CD4-positive, CD25-positive, alpha-beta regulatory T cell (primary cell): ENCODE measurements around the gene CD40. TPM values are rescaled to one million over a fixed set of nuclear protein-coding genes. Genes with fewer than 3 reads are reported as not detected.

Experiments used
- ATAC-seq, 2 donors: fragments of 150-1000 bp; cut with Tn5 transposase; one replicate each; pipeline ENCODE4 v1.10.0; 2021; ENCODE audit warnings: low read depth in 2 of 2, moderate number of reproducible peaks in 2 of 2, moderate library complexity in 1 of 2
- DNase-seq, 3 donors: peaks; one replicate each; pipeline versions ENCODE4 v3.0.0 to v3.0.0-alpha.2; 2012 to 2022; ENCODE audit warnings: mixed read lengths in 1 of 3
- H3K27ac ChIP-seq: one replicate; pipeline ENCODE4 v1.7.0; 2013; ENCODE audit warnings: mild to moderate bottlenecking, low read length; ENCODE audit not compliant: insufficient read depth, poor library complexity, severe bottlenecking
- H3K27me3 ChIP-seq: one replicate; pipeline ENCODE4 v1.7.0; 2013; ENCODE audit warnings: low read length; ENCODE audit not compliant: control insufficient read depth, insufficient read depth
- H3K36me3 ChIP-seq: one replicate; pipeline ENCODE4 v1.7.0; 2013; ENCODE audit warnings: mild to moderate bottlenecking, low read length, moderate library complexity; ENCODE audit not compliant: control insufficient read depth, insufficient read depth
- H3K4me1 ChIP-seq: 2 replicates; pipeline ENCODE4 v1.7.0; 2013; ENCODE audit warnings: mild to moderate bottlenecking, low read length; ENCODE audit not compliant: insufficient read depth, control insufficient read depth, poor library complexity, severe bottlenecking
- H3K4me3 ChIP-seq: one replicate; pipeline ENCODE4 v1.7.0; 2013; ENCODE audit warnings: low read depth, mild to moderate bottlenecking, low read length, moderate library complexity
- H3K9me3 ChIP-seq, 2 experiments: 1 replicate in 1 of 2; 2 replicates in 1 of 2; pipeline ENCODE4 v1.7.0; 2013; ENCODE audit warnings: low read length in 2 of 2, mild to moderate bottlenecking in 1 of 2, moderate library complexity in 1 of 2; ENCODE audit not compliant: control insufficient read depth in 2 of 2
- H3K27ac Mint-ChIP-seq, 3 donors: one replicate each; pipeline ENCODE4 v1.8.0; 2020 to 2022; ENCODE audit warnings: mild to moderate bottlenecking in 3 of 3, mixed read lengths in 3 of 3, moderate library complexity in 2 of 3
- H3K27me3 Mint-ChIP-seq: one replicate; pipeline ENCODE4 v1.8.0; 2022; ENCODE audit warnings: mild to moderate bottlenecking, mixed read lengths
- H3K36me3 Mint-ChIP-seq: one replicate; pipeline ENCODE4 v1.8.0; 2020; ENCODE audit warnings: mixed read lengths
- H3K4me1 Mint-ChIP-seq, 4 donors: one replicate each; pipeline ENCODE4 v1.8.0; 2020 to 2022; ENCODE audit warnings: mixed read lengths in 4 of 4, mild to moderate bottlenecking in 1 of 4
- H3K4me3 Mint-ChIP-seq, 4 donors: one replicate each; pipeline ENCODE4 v1.8.0; 2020 to 2022; ENCODE audit warnings: mild to moderate bottlenecking in 4 of 4, mixed read lengths in 4 of 4, moderate library complexity in 3 of 4
- H3K9me3 Mint-ChIP-seq, 7 donors: one replicate each; pipeline ENCODE4 v1.8.0; 2020 to 2022; ENCODE audit warnings: mixed read lengths in 7 of 7, mild to moderate bottlenecking in 3 of 7, moderate library complexity in 2 of 7
- polyA plus RNA-seq, 4 donors: library from polyadenylated mRNA; unstranded; fragments of 300-500 nt; fragmentation: Illumina TruSeq; gene quantifications; one replicate each; pipeline ENCODE4 v1.2.3, GENCODE V29; 2021
- total RNA-seq: library from RNA; stranded (reverse); gene quantifications from one replicate; pipeline ENCODE4 v1.2.3, GENCODE V29; 2022

CD40 gene
- total and polyA plus RNA-seq, 5 donors from 2014 or later, result 1.7 to 8.7 (median 7.2) TPM

- Histone ChIP-seq H3K9me3 (no peaks in the 10 kb centered on the region), H3K27ac (no peak overlapping the region), H3K4me3 (no peak overlapping the region), H3K36me3 (no peaks in the 10 kb centered on the region), H3K27me3 (peaks cover 10% of the 10 kb centered on the region), H3K4me1 (no peaks in the 10 kb centered on the region)
- ATAC-seq, result no peak
- H3K36me3 Mint-ChIP-seq, result no peaks in the 10 kb centered on the region
- H3K4me1 Mint-ChIP-seq, result peaks cover 0 to 1% (median 0%) of the 10 kb centered on the region in 4 donors
- no peak for DNase-seq
- H3K9me3 Mint-ChIP-seq, result peaks cover 0 to 1% (median 0%) of the 10 kb centered on the region in 7 donors
- no peak overlapping the region for H3K27ac Mint-ChIP-seq
- no peak overlapping the region for H3K4me3 Mint-ChIP-seq
- H3K27me3 Mint-ChIP-seq, result peaks cover 49% of the 10 kb centered on the region
Measured at GRCh38 chr20:46144432-46145025, 26.4 kb downstream of the CD40 start.

DNA sequence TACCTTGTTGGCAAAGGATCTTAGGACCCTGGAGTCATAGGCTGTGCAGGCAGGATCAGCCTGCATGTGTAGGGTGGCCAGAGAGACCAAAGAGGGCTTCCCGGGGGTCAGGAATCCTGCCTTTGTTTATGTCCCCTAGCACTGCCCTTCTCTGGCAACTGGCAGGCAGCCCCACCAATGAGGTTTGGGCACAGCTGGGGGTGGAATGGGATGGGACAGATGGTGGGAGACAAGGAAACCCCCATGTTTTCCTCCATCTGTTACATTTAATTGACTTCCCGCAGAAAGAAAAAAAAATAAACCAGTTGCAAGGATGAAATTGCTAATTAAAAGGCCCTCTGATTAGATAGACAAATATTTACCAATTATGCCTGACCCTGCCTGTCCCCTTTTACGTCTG is 27.6 kb downstream of the CD40 start:
- H3K9me3 Mint-ChIP-seq, result peaks cover 0 to 1% (median 0%) of the 10 kb centered on the region in 7 donors
- H3K9me3 ChIP-seq, result no peaks in the 10 kb centered on the region
- no peaks in the 10 kb centered on the region for H3K36me3 ChIP-seq
- DNase-seq (no peak), ATAC-seq (no peak)
- H3K27ac Mint-ChIP-seq, result no peak overlapping the region
- H3K4me1 ChIP-seq, result no peaks in the 10 kb centered on the region
- no peak overlapping the region for H3K27ac ChIP-seq
- H3K36me3 Mint-ChIP-seq, result no peaks in the 10 kb centered on the region
- no peak overlapping the region for H3K4me3 Mint-ChIP-seq
- no peak overlapping the region for H3K4me3 ChIP-seq
- H3K27me3 Mint-ChIP-seq, result peaks cover 44% of the 10 kb centered on the region
- H3K27me3 ChIP-seq, result peaks cover 8% of the 10 kb centered on the region
- peaks cover 0 to 1% (median 0%) of the 10 kb centered on the region in 4 donors for H3K4me1 Mint-ChIP-seq

GRCh38 chr20:46148313-46149208 is 30.4 kb downstream of the CD40 start:
- Histone ChIP-seq H3K9me3 (no peaks in the 10 kb centered on the region), H3K27me3 (no peaks in the 10 kb centered on the region), H3K4me1 (no peaks in the 10 kb centered on the region), H3K36me3 (no peaks in the 10 kb centered on the region), H3K27ac (no peak overlapping the region), H3K4me3 (no peak overlapping the region)
- Mint-ChIP-seq H3K27me3 (peaks cover 21% of the 10 kb centered on the region), H3K4me3 (no peak overlapping the region), H3K4me1 (no peaks in the 10 kb centered on the region), H3K36me3 (no peaks in the 10 kb centered on the region), H3K9me3 (no peaks in the 10 kb centered on the region), H3K27ac (no peak overlapping the region)
- no peak for ATAC-seq
- DNase-seq, result no peak

DNA sequence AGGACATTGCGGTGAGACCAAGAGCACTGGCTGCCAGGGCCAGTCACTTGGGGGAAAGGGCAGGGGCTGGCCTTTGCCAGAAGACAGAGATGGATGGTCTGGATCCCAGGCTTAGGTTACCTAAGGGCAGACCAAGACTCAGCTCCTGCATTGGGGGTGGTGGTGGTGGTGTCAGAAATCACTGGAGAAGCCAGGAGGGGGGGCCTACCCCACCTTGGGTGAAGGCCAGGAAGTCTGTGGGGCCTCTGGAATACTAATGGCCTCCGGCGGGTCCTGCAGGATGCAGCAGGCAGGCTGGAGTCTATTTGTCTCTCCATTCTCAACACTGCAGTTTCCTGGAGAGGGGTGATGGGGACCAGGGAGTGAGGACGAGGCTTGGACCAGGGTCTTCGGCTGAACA is 32.8 kb downstream of the CD40 start:
- Histone ChIP-seq H3K36me3 (no peaks in the 10 kb centered on the region), H3K4me1 (no peaks in the 10 kb centered on the region), H3K27ac (no peak overlapping the region), H3K27me3 (no peaks in the 10 kb centered on the region), H3K9me3 (no peaks in the 10 kb centered on the region), H3K4me3 (no peak overlapping the region)
- H3K9me3 Mint-ChIP-seq, result peaks cover 0 to 2% (median 0%) of the 10 kb centered on the region in 7 donors
- no peaks in the 10 kb centered on the region for H3K36me3 Mint-ChIP-seq
- DNase-seq (no peak), ATAC-seq (no peak)
- peaks cover 16% of the 10 kb centered on the region for H3K27me3 Mint-ChIP-seq
- no peaks in the 10 kb centered on the region for H3K4me1 Mint-ChIP-seq
- H3K4me3 Mint-ChIP-seq, result no peak overlapping the region
- H3K27ac Mint-ChIP-seq, result no peak overlapping the region

- Mint-ChIP-seq H3K4me3 (no peak overlapping the region), H3K27me3 (peaks cover 11% of the 10 kb centered on the region), H3K27ac (peak overlapping the region in 1 of 3 donors; percentile 32), H3K4me1 (no peaks in the 10 kb centered on the region), H3K36me3 (no peaks in the 10 kb centered on the region), H3K9me3 (peaks cover 0 to 2% (median 0%) of the 10 kb centered on the region in 7 donors)
- no peak for ATAC-seq
- no peaks in the 10 kb centered on the region for H3K36me3 ChIP-seq
- no peaks in the 10 kb centered on the region for H3K27me3 ChIP-seq
- H3K9me3 ChIP-seq, result no peaks in the 10 kb centered on the region
- no peaks in the 10 kb centered on the region for H3K4me1 ChIP-seq
- peak in 1 of 3 donors; percentile 16 for DNase-seq
- H3K27ac ChIP-seq, result no peak overlapping the region
- no peak overlapping the region for H3K4me3 ChIP-seq
Measured at GRCh38 chr20:46151936-46152335, 33.8 kb downstream of the CD40 start.

- Mint-ChIP-seq H3K4me1 (no peaks in the 10 kb centered on the region), H3K9me3 (peaks cover 0 to 2% (median 0%) of the 10 kb centered on the region in 7 donors)
- no peak for ATAC-seq
Measured at GRCh38 chr20:46152824-46153586, 34.9 kb downstream of the CD40 start.

GRCh38 chr20:46154305-46154704 is 36.2 kb downstream of the CD40 start:
- Histone ChIP-seq H3K4me1 (no peaks in the 10 kb centered on the region), H3K4me3 (no peak overlapping the region), H3K27ac (no peak overlapping the region), H3K27me3 (peaks cover 2% of the 10 kb centered on the region), H3K36me3 (no peaks in the 10 kb centered on the region), H3K9me3 (no peaks in the 10 kb centered on the region)
- Mint-ChIP-seq H3K4me3 (no peak overlapping the region), H3K4me1 (no peaks in the 10 kb centered on the region), H3K9me3 (peaks cover 0 to 2% (median 0%) of the 10 kb centered on the region in 7 donors), H3K36me3 (no peaks in the 10 kb centered on the region), H3K27ac (no peak overlapping the region), H3K27me3 (peaks cover 9% of the 10 kb centered on the region)
- ATAC-seq, result no peak
- no peak for DNase-seq

More at GRCh38 chr20:46152824-46153586, 34.9 kb downstream of the CD40 start:
- Histone ChIP-seq H3K4me1 (no peaks in the 10 kb centered on the region), H3K27ac (no peak overlapping the region), H3K4me3 (no peak overlapping the region), H3K27me3 (no peaks in the 10 kb centered on the region), H3K36me3 (no peaks in the 10 kb centered on the region), H3K9me3 (no peaks in the 10 kb centered on the region)
- H3K36me3 Mint-ChIP-seq, result no peaks in the 10 kb centered on the region
- no peak for DNase-seq
- no peak overlapping the region for H3K4me3 Mint-ChIP-seq
- H3K27me3 Mint-ChIP-seq, result peaks cover 4% of the 10 kb centered on the region
- H3K27ac Mint-ChIP-seq, result no peak overlapping the region
